Measurements from ENCODE around the gene SYNJ2.

DNA sequence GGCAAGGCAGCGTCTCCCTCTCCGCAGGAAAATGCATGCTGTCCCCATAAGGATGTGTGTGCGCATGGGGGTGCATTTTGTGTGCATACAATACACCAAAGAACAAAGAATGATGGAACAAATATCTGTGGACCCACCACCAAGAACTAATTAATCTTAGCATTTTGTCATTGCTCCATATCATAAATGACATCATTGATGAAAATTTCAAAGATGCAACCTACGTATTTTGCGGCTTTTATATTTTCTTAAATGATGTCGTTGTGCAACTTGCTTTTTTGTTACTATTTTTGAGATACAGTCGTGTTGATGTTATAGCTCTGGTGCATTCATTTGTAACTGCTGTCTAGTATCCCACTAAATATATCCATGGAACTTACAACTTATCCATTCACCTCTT is 96.7 kb downstream of the SYNJ2 start:
- TF ChIP-seq, protein P1, sequence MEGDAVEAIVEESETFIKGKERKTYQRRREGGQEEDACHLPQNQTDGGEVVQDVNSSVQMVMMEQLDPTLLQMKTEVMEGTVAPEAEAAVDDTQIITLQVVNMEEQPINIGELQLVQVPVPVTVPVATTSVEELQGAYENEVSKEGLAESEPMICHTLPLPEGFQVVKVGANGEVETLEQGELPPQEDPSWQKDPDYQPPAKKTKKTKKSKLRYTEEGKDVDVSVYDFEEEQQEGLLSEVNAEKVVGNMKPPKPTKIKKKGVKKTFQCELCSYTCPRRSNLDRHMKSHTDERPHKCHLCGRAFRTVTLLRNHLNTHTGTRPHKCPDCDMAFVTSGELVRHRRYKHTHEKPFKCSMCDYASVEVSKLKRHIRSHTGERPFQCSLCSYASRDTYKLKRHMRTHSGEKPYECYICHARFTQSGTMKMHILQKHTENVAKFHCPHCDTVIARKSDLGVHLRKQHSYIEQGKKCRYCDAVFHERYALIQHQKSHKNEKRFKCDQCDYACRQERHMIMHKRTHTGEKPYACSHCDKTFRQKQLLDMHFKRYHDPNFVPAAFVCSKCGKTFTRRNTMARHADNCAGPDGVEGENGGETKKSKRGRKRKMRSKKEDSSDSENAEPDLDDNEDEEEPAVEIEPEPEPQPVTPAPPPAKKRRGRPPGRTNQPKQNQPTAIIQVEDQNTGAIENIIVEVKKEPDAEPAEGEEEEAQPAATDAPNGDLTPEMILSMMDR (IDR thresholded peaks at IDR 0.05): no peak
- TF ChIP-seq POLR2A (IDR thresholded peaks at IDR 0.05): no peak
